ENCODE data around the gene FASN.

DNA sequence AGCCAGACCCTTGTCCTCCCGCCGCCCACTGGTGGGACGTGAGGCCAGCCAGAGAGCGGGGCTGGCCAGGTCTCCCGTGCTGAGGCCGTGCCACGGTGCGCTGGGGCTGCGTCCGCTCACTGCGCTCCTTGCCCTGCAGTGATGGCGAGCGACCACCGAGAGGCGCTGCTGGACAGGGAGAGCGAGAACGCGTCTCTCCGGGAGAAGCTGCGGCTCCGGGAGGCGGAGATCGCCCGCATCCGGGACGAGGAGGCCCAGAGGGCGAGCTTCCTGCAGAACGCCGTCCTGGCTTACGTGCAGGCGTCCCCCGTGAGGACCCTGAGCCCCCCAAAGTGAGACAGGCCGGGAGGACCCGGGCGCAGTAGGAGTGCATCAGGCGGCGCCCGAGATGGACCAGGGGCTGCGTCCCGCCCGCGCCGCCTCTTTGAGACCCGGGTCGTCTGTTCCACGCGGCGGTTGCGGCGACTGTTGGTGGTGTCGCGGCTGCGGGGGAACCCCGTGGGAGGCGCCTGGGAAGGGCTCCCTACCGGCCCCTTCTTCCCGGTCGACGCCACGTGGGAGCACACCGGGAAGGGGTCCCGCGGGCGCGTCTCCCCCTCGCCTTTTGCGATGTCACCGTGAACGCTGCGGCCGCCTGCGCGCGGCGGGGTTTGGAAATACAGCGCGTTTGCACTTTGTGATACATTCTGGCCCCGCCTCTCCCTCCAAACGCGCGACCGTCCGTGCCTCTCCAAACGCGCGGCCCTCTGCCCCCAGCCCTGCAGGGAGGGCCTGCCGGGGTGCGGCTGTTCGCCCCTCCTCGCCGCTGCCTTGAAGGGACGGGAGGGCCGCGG is 67.3 kb downstream of the FASN start:
- TF ChIP-seq, protein P1, sequence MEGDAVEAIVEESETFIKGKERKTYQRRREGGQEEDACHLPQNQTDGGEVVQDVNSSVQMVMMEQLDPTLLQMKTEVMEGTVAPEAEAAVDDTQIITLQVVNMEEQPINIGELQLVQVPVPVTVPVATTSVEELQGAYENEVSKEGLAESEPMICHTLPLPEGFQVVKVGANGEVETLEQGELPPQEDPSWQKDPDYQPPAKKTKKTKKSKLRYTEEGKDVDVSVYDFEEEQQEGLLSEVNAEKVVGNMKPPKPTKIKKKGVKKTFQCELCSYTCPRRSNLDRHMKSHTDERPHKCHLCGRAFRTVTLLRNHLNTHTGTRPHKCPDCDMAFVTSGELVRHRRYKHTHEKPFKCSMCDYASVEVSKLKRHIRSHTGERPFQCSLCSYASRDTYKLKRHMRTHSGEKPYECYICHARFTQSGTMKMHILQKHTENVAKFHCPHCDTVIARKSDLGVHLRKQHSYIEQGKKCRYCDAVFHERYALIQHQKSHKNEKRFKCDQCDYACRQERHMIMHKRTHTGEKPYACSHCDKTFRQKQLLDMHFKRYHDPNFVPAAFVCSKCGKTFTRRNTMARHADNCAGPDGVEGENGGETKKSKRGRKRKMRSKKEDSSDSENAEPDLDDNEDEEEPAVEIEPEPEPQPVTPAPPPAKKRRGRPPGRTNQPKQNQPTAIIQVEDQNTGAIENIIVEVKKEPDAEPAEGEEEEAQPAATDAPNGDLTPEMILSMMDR (IDR thresholded peaks at IDR 0.05) = peak; percentile 90 to 99 (median 98)
- peak; percentile 26 for TF ChIP-seq POLR2A (IDR thresholded peaks at IDR 0.05)

Measured in right lobe of liver (tissue), 4 donors.